Stimulated activated CD4-positive, alpha-beta T cell treated with anti-CD3 and anti-CD28 coated beads, Interleukin-1b, Interleukin-23, amount 100 ng/mL, for 48 hours (primary cell): ENCODE results near the gene ARL5A.
"Not testable (repeated sequence)": the region's sequence is repeated elsewhere in the genome, so short reads cannot be mapped to it uniquely, and the experiment has no call there.

ENCODE experiments used
- DNase-seq: peaks from one replicate; pipeline ENCODE4 v3.0.0-alpha.2; 2020

Gene ARL5A, protein sequence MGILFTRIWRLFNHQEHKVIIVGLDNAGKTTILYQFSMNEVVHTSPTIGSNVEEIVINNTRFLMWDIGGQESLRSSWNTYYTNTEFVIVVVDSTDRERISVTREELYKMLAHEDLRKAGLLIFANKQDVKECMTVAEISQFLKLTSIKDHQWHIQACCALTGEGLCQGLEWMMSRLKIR

DNA sequence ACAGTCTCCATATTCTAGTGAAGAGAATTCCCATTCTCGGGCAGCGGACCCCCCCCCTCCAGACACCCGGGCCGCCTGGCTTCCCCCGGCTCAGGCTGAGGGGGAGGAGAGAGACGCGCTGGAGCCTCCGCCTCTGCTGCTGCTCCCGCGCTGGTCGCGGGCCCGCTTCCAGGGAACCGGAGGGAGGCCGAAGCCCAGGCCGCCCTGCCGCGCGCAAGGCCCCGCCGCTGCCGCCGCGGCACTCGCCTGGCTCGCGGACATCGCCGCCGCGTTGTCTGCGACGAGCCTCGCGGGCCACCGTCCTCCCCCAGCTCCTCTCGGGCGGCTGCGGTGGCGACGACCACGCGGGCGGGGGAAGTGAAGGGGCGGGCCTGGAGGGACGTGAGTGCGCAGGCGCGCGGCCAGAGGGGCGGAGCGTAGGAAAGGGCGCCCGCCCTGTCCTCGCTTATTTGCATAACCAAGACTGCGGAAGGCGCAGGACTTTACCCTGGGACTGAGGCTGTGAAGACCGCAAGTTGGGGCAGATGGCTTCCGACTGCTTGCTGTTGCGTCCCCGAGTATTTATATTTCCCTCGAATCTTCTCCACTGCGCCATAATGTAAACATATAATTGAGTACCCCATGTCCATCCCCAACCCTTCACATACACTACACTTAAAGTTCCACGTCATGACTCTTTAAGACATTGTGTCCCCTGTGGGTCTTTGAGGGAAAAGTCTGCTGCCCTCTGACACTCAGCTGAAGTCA is at the start of gene ARL5A:
Gene ARL5A (minus strand): TSS at position 279 of the 747 bp plus-strand sequence. CDS start 245 bp downstream, at position 34.
- DNase-seq: peak; percentile 94

DNA sequence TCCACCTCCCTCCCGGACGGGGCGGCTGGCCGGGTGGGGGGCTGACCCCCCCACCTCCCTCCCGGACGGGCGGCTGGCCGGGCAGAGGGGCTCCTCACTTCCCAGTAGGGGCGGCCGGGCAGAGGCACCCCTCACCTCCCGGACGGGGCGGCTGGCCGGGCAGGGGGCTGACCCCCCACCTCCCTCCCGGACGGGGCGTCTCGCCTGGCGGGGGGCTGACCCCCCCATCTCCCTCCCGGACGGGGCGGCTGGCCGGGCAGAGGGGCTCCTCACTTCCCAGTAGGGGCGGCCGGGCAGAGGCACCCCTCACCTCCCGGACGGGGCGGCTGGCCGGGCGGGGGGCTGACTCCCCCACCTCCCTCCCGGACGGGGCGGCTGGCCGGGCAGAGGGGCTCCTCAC is 47.4 kb upstream of the ARL5A start:
- DNase-seq: not testable (repeated sequence)

DNA sequence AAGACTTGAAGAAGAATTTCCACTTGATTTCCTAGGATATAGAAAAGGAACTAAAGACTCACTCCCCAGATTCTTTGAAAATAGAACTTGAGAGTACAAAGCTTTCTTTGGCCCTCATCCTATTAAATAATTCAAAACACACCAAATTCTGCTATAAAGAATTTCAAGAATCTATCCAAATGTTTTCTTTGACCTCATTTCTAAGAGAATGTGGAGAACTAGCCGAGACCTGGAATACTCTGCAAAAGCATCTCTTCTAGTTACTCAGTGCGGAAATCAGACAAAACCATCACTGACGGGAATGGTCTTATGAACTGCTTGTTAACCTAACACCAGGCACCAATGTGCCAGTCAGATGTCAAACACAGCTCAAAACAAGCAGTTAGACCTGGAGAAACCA is 44.2 kb upstream of the ARL5A start:
- no peak for DNase-seq

DNA sequence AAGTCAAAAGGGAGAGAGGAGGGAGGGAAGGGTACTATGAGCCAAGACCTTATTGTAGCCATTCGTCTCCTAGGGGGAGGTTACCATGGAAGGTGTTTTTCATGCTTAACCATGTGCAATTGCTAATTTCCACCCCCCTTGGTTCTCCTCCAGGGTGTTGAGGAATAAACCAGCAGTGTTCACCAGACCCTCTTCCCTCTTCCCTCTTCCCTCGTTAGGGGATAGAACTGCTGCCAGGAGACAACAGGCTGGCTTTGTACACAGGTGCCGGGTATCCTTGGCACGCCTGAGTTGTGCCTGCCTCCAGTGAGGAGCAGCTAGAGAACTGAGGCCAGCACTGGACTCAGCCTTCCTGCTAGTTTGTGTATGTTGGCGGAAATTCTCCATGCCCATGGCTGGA is 41.1 kb upstream of the ARL5A start:
- no peak for DNase-seq

DNA sequence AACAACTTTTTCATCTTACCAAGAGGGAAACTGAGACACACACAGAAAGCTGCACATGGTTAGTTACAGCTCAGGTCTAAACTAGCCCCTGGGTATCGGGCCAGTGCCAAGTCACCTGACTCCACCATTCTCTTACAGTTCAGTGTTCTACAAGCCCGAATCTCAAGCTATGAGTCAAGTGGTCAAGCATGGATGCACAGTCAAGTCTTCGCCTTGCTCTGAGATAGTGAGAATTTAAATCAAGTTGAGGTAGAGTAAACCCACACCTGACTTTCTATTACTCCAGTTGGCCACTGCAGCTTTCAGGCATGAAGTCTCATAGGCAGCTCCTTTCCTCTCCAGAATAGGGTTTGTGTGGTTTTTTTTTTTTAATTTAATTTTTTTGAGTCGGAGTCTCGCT is 34.5 kb upstream of the ARL5A start:
- DNase-seq: no peak

DNA sequence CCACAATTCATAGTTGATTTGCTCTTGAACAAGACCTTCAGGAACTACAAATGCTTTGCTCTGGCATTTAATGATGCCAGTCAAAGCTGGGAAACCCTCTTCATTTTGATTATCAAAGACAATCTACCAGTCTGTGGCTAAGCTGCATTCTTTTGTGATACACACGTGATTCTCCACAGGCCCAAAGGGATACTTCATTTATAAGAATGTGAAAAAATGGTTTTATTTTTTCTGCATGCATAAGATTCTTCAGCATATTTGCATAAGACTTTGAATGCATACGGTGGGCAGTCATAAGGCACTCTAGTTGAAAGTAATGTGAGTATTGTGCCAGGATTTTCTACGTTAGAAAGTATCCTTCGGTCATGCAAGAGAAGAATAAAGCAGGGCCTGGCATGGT is 33.0 kb upstream of the ARL5A start:
- no peak for DNase-seq

DNA sequence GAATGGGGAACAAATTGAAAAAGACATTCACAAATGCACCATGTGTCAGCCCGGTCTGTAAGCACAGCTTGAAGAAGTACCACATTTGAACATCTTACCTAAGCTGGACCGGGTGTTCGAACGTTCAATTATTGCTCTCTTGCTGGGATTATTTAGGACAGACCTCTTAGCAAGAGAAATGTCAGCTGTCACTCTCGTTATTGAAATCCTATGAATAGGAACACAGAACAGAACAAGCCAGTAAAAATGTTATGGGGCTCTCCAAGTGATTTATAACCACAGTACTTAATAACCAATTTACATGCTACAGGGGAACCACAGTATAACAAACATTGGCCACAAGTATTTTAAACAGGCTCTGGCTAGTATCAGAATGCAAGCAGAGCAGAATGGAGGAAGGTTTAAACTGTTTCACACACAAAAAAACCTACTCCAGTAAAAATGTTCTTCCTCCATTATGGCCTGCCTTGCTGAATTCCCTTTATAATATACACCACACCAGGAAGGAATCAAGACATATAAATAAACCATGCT is 32.5 kb upstream of the ARL5A start:
- DNase-seq: no peak

DNA sequence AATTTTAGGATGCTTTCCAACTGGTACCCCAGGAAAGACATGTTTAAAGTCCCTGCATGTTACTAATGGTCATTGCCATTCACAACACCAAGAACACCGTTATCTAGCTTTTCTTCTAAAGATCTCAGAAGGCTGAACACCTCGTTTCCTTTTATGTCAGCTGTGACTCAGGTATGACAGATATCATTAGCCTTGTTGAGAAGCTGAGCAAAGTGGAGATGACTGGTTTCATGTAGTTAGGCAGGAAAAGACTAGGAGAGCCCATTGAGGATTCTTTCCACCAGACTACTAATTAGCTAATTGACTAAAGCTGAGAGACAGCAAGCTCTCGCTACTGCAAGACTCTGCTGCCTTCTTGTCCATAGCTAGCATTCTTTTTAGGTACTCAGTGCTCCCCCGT is 32.0 kb upstream of the ARL5A start:
- no peak for DNase-seq

DNA sequence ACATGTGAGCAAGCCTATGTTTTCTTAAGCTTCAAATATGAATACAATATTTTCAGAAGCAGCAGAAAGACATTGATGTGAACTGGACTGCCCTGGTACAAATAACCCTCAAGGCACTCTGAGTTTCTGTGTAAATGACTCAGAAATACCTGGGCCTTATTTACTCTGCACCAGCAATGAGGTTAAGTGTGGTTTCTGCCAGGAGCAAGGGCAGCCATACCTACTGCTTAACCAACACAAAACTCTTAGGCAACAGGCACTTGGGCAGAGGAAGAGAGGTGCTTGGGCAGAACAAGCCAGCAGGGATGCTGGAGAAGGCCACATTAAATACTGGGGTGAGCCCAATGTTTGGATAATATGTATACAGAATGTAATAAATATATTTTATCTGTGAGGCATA is 29.4 kb upstream of the ARL5A start:
- DNase-seq: no peak

DNA sequence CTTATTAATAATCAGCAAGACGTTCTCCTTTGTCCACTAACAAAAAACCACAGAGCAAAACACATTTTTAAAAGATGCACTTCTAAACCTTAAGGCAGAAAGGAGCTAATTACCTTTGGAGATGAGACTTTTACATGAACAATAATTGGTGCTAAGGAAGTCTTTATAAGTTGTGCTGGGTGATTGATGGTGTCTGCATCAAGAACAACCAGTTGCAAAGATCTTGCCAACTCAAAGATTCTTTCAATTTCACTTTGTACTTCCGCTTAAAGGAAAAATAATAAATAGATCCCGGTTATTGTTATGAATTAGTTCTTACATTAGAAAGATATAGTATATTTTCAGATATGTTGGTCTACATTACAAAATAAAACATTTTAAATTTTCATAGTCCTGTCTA is 26.9 kb upstream of the ARL5A start:
- DNase-seq: no peak

DNA sequence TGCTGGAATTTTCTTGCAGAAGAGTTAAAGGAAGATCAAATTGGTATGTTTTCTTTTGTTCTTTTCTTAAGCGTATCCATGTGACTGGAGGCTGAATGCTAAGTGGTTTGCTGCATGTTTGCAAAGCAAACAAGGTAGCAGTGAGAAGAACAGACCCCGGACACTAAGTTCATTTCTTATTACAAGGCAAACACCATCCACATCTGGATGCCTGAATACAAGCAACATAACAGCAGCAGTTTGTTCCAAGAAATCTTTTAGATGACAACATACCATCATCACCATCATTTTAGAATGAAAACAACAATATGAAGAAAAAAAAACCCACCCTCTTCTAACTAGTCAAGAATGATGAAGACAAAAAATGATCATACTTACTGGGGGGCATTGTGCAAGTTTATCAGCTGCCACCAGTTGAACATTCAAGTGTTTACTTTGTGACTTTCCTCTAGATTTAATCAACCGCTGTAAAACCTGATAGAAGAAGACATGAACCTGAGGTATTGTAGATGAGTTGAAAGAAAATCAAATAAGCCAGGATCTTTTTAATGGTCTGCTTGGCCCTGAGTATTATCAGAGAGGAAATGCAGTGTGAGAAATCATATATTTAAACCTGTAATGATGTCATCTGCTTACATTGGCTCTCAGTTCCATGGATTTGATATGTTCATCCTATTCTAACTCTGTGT is 25.0 kb upstream of the ARL5A start:
- DNase-seq: no peak

DNA sequence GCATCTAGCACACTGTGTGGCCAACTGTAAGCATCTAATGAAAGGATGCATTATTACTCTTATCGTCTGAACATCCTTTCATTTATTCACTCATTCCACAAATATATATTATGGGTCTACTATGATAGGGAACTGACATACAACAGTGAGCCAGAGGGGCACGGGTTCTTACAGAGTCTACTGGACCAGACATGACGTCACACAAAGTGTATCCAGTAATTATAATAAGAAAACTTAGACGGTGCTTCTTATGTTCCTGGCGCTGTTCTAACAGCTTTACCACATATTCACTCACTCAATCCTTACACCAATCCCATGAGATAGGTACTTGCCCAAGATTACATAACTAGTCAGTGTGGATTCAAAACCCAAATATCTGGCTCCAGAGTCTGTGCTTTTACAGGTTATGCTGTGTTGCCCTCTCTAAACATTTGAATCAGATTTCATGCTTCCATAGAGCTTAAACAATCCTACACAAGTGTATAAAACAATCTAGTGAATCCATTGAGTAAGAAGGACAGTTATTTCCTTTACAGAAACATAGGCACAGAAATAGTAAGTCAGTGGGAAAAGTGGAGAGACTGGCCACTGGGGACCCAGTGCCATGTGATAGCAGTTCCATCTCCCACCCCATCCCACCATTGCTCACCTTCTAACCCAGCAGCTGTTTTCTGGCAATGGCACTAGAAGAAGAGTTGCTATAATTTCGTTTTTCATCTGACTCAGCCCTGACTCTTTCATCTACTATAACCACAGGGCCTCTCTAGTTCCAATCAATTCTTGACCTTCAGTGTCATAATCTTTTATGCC is 24.2 kb upstream of the ARL5A start:
- DNase-seq: no peak

DNA sequence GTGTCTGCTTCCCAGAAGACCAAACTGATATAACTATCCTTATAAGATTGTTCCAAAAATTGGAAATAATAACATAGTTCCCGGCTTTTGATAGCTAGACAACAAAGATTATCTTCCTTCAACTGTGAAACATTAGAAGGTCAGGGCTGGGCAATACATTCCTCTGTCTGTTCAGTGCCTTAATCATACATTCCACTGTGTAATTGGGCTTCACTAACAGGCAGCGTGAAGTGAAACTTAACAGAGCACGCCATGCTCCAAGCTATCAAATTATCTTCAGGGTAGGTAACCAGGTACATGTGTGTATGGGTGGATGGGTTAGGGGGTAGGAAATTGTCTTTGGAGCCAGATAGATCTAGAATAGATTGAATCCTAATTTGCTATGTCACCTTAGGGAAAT is 23.5 kb upstream of the ARL5A start:
- no peak for DNase-seq

DNA sequence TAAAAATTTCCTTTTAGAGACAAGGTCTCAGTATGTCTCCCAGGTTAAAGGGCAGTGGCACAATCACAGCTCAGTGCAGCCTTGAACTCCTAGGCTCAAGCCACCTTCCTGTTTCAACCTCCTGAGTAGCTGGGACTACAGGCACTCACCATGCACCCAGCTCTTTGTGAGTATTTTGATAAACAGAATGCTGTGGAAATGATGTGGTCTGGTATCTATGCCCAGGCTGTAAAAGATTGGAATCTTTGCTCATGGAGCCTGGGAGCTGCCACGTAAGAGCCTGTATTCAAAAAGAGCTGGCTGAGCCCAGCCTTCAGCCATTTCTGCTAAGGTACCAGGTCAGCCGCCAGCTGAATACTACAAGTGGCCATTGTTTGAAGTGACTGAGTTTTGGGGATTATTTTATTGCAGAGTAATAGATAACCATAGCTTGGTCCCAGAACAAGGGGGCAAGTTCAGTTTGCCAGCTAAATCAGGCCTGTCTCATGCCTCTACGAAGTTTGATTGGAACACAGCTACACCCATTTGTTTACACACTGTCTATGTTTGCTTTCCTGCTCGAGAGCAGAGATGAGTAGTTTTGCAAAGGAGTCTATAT is 21.3 kb upstream of the ARL5A start:
- no peak for DNase-seq

DNA sequence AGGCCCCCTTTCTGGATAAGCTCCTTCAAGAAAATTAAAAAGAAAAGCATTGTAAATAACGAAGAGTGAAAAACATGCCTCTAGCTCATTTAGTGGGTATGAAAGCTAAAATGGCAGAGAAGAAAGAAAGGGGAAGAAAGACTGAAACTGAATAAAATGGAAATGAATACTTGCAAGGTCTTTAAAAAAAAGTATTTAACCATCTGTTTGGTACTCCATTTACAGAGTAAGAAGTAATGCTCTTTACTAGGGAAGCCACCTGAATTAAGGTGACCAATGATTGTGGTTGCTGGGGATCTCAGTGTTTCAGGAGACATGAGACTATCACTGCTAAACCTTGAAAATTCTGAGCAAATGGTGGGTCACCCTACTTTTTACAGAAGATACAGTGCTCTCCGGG is 17.7 kb upstream of the ARL5A start:
- DNase-seq: no peak

DNA sequence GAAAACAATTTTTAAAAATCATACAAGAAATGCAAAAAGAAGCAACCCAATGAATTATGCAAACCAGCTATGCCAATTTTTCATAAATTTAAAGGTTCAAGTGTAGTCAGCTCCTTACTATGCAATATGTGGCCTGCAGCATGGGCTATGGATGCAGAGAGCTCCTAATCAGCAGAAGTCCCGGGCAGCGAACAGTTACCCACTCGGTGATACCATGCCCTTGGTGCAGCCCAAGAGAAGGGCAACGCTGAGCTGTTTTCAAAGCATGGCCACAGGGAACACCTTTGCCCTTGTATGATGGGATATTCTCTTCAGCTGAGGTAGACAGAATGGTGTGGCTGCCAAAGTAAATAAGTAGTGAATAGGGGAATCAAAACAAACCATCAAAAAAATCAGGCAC is 17.3 kb upstream of the ARL5A start:
- DNase-seq: no peak

DNA sequence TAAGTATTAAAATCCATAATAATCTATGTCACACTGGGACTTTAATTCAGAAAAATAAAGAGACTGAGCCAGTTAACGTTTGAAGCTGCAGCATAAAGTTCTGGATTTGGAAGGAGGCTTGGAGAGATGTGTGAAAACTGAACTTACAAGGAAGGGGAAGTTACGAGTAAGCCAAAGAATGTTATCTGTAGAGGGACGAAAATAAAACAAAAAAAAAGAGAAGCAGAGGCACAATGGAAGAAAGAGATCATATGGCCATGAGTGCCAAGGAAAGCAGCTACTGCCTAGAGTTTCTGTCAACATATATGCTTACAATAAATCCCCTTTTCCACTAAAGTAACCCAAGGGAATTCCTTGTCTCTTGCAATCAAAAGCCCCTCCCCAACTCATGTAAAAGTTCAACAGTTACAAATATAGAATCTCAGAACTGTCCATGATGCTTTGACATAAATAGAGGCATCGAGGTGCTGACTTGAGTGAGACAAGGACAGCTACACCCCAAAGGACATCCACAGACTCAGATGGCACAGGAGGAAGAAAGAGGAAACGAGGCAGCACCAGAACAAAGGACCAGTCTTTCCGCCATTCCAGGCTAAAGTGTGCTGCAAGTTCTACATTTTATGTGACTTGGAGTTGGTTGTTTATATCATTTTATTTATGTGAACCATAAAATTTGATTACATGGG is 16.1 kb upstream of the ARL5A start:
- no peak for DNase-seq

DNA sequence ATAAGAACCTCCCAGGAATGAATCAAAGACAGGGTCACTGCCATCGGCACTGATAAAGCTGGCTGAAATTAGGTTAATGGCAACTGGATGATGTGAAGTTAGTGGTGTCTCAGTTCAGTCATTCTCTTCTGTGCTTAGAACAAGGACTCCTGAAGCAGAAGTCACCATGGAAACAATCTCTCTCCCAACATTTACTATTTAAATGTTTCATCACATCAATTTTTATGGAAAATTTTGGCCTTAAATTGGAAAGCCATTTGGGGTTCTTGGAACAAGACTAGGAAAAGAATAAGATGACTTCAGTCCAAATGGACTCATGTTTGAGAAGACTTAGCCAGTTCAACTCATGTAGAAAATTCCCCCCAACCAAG is 15.5 kb upstream of the ARL5A start:
- no peak for DNase-seq

DNA sequence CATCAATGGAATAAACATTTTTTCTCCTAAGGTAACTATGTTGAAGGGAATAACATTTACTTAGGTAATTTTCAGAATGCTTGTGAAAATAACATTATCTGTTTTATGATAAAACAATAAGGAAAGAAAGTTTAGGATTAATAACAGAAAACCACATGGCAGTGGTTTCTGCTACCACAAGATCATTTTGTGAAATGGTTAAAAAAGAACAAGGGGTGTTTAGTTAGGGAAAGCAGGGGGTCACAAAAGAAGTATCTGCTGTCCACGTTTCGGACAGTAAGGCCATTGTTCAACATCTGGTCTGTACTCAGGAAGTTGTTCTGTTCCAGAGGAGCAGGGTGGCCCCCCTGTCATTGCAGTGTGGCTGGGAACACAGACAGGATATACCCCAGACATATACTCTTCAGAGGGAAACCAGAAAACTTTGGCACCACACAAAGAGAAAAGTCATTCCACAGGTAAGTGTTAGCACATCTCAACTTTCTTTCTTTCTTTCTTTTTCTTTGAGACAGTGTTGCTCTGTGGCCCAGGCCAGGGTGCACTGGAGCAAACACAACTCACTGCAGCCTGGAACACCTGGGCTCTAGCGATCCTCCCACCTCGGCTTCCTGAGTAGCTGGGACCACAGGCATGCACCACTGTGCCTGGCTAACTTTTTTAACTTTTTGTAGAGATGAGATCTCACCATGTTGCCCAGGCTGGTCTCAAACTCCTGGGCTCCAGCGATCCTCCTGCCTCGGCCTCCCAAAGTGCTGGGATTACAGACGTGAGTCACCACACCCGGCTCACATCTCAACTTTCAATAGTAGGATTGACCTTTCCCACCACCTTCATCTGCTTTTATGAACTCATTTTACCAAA is 14.8 kb upstream of the ARL5A start:
- DNase-seq: no peak

DNA sequence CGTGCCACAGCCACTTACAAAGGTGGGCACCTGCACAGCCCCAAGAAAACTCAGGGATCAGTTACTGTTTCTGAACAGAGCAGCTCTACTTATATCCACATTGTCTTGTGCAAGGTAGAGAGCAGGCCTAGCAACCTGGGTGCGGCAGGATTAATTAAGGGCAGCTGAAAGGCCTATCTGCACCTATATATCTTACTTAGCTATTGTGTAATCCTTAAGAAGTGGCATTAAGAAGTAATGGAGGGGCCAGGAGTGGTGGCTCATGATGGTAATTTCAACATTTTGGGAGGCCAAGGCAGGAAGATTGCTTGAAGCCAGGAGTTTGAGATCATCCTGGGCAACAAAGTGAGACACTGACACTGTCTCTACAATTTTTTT is 12.8 kb upstream of the ARL5A start:
- DNase-seq: no peak
